IPS-NIHi7 (cell line): Measurements from ENCODE around the gene TOR4A.

ENCODE experiments used
- DNase-seq: peaks from one replicate; pipeline ENCODE4 v3.0.0; 2012; ENCODE audit warnings: mixed read lengths; ENCODE audit errors: extremely low spot score

The TOR4A gene

DNA sequence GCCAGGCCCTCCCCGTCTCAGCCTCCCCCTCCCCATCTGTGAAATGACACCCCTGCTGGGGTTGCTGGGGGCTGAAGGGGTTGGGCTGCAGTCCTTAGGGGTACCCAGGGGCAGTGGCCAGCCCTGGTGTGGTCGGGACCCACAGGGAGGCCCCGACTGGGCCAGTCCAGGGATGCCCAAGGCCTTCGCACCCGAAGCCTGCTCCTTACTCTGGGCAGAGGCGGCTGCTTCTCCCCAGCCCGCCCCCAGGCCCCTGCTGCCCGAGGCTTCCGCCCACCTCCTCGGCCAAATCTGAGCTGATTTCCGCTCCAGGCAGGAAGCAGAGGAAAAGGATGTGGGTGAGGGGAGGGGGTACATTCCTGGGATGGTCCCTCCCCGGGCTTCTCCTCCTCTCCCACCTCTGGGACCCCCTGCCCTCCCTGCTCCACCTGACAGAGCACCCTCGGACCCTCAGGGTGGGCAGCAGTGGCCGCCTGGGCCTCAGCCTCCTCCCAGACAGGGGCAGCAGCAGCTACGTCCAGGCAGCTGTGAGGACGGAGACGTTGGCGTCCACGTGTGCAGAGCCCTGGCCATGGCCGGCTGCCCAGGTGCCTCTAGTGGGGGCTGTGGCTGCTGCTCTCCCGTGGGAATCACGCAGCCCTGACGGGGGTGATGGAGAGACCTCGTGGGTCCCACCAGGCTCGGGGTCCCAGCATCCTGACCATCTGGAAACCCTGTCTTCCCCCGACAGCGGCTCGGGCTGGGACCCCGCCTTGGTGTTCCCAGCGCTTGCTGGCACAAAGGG is 28.7 kb downstream of the TOR4A start:
- no peak for DNase-seq

DNA sequence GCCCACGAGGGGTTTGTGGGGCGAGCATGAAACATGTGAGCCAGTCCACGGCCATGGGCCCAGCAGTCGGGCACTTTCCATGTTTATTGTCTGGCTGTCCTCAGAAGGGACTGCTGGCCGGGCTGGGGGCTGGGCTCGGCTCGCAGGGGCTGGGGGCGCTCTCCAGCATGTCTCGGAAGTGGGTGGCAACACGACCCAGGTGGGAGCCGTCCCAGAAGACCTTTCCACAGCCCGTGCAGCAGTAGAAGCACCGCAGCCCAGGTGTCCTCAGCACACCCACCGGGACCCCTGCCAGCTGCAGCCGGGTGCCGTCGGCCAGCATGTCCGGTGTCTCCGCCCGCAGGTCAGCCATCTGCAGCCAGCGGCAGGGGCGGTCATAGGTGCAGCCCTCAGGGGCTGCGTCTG is 29.3 kb downstream of the TOR4A start:
- no peak for DNase-seq

GRCh38 chr9:137307255-137308056 is 29.9 kb downstream of the TOR4A start:
- peak; percentile 75 for DNase-seq

- no peak for DNase-seq
Observed at GRCh38 chr9:137308057-137308619, 30.6 kb downstream of the TOR4A start.

GRCh38 chr9:137309368-137310188 is 32.1 kb downstream of the TOR4A start:
- DNase-seq, result no peak

GRCh38 chr9:137310189-137311052 is 32.9 kb downstream of the TOR4A start:
- no peak for DNase-seq

DNA sequence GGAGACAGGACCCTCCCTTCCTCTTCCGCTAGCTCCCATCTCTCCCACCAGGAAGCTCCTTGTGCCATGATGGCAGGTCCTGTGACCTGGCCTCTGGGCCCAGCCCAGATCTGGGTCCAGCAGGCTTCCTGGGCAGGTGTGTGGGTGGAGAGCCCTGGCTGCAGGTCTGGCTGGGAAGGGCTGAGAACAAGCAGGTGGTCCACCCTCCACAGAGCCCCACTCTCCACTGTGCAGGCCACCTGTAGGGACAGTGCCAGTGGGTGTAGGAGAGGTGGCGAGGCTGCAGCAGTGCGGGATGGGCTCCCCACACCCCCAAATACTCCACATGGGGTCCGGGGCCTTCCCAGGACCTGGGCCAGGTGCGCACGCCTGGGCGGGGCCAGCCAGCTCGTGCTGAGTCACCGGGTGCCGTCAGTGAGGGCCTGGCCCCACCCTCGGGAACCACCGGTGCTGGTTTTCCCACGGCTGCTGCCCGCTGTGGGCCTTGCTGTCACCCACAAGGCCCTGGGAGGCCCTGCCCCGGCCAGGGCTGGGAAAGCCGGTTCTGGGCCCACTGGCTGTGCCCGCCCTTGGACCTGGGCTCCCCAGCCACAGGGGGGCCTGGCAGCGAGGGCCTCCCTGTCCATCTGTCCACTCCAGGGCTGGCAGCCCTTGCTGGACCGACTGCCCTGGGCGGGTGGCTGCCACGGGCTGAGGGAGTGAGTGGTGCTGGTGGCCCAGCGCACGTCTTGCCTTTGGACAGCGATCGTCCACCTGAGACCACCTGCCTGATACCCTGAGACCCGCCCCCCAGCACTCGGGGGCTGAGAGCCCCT is 33.9 kb downstream of the TOR4A start:
- no peak for DNase-seq

GRCh38 chr9:137311986-137312851 is 34.7 kb downstream of the TOR4A start:
- DNase-seq, result no peak

DNA sequence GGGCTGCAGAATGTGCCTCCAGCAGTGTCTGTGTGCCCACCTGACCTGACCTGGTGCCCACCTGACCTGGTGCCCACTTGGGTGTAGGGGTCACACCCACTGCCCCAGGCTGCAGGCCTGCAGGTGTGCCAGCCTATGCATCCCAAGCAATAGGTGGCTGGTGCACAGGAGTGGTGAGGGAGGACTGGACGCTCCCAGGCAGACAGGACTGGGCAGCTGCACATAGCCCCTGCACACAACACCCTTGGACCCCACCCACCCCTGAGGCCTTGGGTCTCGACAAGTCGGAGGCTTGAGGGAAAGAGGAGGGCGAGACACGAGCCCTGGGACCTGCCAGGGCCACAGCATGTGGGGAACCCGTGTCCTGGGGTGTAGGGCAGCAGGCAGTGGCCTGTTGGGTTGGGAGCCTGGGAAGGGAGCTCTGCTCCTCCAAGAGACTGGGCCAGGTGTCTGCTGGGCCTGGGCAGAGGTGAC is 35.4 kb downstream of the TOR4A start:
- DNase-seq, result no peak

GRCh38 chr9:137313326-137313936 is 35.9 kb downstream of the TOR4A start:
- no peak for DNase-seq

DNA sequence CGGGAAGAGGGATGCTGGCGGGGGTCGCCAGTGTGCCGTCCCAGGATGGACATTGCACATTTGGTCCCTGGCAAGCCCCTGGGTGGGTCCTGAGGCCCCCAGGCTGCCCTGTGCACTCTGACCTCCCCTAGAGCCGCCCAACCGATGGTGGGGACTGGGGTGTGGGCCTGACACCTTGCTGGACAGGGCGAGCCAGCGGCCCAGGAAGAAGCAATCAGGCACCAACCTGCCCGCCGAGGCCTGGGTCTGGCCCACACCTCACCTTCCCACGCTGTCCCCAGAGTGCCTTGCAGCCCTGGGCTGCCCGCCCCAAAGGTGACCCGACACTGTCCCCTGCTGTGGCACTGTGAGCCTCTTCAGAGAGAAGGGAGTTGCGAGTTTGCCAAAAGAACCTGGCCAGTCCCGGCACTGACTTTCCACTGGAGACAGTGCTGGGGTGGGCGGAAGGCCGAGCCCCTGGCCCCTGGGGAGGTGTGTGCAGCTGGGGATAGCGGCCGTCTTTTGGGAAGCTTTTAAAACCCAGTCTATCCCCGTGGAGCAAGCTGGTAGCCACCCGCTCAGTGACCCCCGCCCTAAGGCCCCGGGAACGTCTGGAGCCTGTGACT is 36.5 kb downstream of the TOR4A start:
- no peak for DNase-seq

- no peak for DNase-seq
Observed at GRCh38 chr9:137314561-137315560, 37.3 kb downstream of the TOR4A start.

DNA sequence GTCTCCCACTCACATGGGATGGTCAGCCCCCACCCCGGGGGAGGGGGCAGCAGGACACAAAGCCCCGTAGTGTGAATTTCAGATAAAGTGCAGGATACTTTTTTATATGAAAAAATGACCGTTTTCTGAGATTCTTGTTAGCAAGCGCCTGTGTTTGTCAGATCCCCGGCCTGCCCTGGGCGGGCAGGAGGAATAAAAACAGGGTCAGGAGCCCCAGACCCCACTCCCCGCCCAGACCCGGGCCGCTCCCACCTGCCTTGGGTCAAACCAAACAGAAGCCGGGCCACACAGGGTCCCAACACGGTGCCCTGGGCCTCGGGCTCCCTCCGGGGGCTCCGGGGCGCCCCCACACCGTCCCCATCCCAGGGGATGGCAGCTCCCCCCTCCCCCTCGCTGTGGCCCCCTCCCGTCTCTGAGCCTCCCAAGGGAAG is 38.1 kb downstream of the TOR4A start:
- DNase-seq, result no peak

DNA sequence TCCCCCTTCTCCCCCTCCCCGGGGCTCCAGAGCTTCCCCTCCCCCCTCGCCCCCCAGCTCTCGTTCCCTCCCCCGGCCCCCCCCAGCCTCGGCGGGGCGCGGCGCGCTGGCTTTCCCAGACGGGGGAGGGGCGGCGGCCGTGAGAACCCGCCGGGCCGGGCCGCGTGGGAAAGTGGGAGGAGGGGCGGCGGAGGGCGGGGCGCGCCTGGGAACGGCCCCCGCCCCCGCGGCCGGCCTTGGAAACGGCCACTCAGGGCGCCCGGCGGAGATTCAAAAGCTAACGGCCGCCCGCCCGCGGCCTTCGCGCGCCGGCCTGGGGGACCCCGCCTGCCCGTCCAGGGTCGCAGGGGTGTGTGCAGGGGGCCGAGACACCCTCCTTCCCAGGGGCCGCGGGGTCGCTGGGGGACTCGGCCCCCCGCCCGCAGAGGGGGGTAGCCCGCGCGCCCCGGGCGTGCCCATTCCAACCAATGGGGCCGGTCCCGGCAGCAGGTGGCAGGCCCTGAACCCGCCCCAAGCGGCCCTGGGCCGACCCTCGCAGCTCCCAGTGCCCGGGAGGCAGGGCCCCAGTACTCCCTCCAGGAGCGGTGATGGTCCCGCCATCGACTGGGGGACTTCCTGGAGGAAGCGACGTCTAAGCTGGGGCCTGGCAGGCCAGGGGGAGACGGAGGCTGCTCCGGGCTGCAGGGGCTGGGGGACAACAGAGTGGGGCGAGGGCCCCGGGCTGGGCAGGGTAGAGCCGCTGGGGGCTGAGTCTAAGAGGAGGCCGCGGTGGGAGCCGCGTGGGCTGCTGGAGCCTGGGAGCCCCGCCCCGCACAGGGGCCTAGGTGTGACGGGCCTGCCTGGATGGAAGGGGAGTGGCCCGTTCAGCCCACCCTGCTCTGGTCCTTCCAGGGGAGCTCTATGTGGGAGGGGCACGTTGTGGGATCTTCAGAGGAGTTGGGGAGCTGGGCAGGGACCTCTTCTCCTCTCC is 38.8 kb downstream of the TOR4A start:
- peak; percentile 82 for DNase-seq

DNA sequence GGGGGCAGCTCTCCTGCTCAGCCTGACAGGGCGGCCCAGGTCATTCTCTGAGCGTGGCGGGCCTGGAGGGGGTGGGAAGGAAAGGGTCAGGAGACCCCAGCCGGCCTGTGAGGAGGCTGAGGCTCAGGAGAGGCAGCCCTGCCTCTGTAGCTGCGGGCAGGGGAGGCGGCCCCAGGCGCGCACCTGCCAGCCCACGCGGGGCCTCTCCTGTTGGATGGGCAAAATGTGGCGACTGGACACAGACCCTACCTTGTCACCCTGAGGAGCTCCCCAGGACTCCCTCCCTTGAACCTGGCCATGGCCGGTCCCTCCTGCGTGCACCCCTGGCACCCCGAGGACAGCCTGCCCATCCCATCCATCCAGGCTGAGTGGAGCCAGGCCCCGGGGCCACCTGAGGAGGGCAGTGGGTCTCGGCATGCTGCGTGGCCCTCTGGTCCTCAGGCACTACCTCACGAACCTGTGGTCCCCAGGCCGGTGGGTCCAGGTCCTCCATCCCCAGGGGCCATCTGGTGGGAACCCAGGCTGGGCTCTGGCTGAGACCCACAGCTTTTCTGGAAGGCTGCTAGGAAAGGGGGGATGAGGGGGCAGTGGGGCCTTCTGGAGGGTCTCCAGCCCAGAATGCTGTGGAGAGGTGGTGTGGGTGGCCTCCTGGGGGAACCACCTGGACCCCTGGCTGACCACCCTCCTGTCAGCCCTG is 39.6 kb downstream of the TOR4A start:
- no peak for DNase-seq
